Measurements from ENCODE around the gene CHRDL2.

The CHRDL2 gene

DNA sequence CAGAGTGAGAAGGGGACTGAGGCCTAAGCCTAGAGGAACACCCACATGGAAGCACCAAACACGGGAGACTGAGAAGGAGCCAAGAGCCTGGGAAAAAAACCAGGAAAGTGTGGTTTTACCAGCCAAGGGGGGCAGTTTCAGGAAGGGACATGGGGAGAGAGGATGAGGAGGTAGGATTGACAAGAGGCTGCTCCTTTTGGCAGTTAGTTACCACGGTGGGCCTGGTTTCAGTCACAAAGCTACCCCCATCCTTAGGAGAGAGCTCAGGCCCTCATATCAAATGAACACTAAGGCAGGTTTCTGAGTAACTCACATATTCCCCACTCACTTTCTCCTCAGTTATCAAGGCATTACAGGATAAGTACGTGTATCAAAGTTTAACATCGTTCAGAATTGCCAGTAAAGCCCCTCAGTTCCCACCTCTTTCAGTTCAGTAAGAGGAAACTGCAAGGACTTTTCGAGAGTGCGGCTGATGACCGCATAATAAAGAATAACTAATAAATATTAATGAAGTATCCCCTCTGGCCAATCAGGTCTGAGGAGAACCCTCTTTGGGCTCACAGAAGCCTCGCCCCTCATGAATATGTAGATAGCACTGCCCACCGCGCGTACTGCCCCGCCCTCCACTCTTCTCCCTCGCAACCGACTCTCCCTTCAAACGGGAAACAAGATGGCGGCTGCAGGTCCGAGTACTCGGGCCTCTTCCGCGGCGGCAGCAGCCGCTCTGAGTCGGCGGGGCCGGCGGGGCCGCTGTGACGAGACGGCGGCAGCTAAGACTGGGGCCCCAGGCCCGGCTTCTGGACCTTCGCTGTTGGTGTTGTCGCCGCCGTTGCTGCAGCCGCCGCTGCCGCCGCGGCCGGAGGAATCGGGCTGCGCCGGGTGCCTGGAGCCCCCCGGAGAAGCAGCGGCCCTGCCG lies 17.2 kb upstream of the CHRDL2 start, which contains the start of gene RNF169:
Gene RNF169 (plus strand): TSS at position 639 of the 916 bp plus-strand sequence. CDS start 32 bp downstream, at position 671.
- DNase-seq (ENCODE audit: low read depth in 2 of 2) = peak; percentile 79 to 82

DNA sequence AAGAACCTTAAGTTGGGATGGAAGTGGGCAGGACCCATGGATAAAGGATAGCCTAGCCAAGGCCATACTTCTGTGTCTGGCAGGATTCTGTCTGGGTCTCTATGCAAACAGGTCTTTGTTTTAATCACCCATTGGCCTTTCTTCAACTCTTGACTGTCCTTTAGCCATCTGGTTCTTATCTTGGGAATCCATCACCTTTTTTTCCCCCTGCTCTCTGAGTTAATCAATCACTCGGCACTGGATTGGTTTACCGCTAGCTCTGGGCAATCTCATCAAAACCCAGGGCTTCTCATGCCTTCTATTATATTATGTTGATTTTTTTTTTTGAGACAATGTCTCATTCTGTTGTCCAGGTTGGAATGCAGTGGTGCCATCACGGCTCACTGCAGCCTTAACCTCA lies 15.6 kb upstream of the CHRDL2 start:
- DNase-seq (ENCODE audit: low read depth in 2 of 2) = no peak

GRCh38 chr11:74744277-74744676 lies 13.1 kb upstream of the CHRDL2 start:
- DNase-seq (ENCODE audit: low read depth in 2 of 2) = no peak

- DNase-seq (ENCODE audit: low read depth in 2 of 2) = no peak
These were observed 12.4 kb upstream of the CHRDL2 start for GRCh38 chr11:74743640-74744039.

GRCh38 chr11:74742070-74742469 lies 10.8 kb upstream of the CHRDL2 start:
- DNase-seq (ENCODE audit: low read depth in 2 of 2) = no peak

GRCh38 chr11:74739546-74740270 lies 8.5 kb upstream of the CHRDL2 start:
- DNase-seq (ENCODE audit: low read depth in 2 of 2) = no peak

- DNase-seq (ENCODE audit: low read depth in 2 of 2) = no peak
These were observed 4.8 kb upstream of the CHRDL2 start for GRCh38 chr11:74736031-74736430.

DNA sequence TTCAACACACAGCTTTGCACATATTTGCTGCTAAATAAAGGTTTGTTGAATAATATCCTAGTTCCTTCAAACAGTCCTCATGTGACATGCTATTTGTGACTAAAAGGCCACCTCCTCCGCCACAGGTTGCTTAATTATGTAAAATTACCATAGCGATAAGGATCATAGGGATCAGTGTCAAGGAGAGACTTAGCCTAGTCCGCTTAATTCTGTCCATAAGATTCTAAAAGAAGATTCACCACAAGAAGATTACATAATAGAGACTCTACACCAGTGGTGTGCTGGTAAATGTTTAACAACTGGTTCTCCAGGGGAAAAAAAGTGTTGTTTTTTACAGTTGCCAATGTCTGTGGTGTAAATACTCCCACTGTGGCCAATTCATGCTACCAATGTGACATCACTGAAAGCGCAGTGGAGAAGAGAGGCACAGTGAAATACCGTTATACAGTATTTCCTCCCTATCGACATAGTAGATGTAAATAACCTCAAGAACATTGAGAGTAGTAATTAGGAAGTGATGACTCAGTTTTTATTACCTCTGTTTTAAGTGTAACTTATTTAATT lies 4.2 kb upstream of the CHRDL2 start:
- DNase-seq (ENCODE audit: low read depth in 2 of 2) = no peak

DNA sequence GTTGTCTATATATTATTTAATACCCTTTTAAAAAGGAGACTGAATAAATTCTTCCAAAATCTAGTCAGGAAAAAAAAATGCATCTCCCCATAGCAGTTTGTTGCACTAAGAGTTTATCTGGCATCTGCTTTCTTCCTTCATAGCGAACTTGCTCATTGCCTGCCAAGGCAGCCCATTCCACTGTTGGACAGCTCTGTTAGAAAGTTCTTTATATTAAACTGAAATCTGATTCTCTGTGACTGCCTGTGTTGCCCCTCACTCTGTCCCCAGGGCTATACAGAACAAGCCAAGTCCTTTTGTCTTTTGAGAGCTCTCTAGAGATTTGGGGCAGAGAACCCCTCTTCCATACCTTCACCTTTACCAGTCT lies 3.3 kb upstream of the CHRDL2 start:
- no peak for DNase-seq (ENCODE audit: low read depth in 2 of 2)

DNA sequence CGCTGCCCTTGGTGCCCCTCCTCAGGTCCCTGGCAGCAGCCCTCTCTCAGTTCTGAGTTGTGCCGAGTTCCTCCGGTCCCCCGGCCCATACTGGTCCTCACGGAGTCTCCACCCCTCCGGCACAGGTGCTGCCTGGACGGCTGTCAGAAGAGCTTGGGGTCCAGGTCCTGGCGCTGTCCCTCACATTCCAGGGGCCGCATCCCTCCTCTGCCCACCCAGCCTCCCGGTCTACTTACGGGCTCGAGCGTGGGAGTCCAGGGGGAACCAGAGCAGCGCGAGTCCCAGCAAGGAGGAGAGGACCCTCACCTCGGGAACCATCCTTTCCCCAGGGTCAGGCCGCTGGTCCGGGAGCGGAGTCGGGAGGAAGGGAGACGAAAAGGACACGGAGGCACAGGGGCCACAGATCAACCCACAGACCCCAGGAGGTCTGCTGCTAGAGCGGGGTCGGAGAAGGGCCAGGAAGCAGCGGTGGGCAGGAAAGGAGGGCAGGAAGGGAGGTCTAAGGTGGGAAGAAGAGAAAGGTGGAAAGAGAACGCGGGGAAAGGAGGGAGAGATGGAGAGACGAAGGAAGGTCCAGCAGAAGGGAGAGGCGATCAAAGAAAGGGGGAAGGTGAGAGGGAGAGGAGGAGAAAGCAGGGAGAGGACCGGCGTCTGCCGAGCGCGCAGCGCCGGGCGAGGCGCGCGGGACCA lies 510 bp downstream of the CHRDL2 start:
- no peak for DNase-seq (ENCODE audit: low read depth in 2 of 2)

GRCh38 chr11:74729397-74729796 lies 1.8 kb downstream of the CHRDL2 start:
- DNase-seq (ENCODE audit: low read depth in 2 of 2) = no peak

DNA sequence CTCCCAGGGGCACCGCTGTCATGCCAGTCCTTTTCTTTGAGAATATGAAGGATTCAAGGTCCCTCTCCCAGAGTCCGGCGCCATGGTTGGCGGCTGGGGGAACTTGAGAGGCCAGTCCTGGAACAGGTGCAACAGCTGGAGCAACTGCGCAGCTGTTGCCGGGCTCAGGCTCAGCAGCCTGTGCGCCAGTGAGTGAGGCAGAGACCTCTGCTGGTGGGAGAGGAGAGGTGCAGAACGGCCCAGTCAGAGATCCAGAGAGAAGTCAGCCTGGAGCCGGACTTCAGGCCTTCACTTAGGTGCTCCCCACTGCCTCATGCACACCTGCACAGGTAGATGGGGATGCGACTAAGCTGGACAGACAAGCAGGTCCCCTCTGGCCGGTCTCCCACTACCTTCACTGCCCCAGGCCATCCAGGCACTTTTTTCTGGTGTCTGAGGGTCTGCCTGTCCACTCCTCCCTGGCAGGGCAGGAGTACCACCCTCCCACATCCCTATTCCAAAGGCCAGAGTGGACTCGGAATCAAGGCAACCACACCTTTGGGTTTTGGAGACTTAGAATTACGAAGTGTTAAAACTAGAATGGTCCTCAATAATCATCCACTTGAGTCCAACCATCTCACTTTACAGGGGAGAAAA lies 4.6 kb downstream of the CHRDL2 start:
- peak; percentile 21 to 29 for DNase-seq (ENCODE audit: low read depth in 2 of 2)

DNA sequence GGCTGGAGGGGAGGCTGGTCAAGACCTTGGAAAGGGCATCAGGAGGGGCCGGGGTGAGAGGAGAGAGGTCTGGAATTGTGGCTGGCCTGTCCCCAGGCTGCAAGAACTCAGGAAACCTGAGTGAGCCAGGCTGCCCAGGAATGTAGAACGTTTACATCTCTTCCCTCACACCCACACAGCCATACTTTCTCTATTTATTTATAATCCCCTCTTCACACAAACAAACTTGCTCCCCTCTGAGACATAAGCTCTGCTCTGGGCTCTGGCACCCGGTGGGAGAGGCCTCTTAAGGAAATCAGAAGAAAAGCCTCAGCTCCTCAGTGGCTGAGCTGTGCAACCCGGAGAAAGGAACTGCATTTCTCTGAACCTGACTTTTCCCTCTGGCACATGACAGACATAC lies 5.5 kb downstream of the CHRDL2 start:
- no peak for DNase-seq (ENCODE audit: low read depth in 2 of 2)

DNA sequence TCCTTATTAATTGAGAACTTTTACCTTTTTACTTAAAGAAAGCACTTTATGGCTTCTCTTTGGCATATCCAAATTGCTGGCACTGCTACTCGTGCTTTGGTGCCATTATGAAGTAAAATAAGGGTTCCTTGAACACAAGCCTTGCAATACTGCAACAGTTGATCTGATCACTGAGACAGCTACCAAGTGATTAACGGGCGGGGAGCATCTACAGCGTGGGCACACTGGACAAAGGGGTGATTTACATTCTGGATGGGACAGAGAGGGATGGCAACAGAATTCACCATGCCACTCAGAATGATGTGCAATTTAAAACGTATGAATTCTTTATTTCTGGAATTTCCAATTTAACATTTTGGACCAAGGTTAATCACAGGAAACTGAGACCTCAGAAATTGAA lies 7.7 kb downstream of the CHRDL2 start:
- no peak for DNase-seq (ENCODE audit: low read depth in 2 of 2)

GRCh38 chr11:74721479-74721835 lies 9.8 kb downstream of the CHRDL2 start:
- no peak for DNase-seq (ENCODE audit: low read depth in 2 of 2)

DNA sequence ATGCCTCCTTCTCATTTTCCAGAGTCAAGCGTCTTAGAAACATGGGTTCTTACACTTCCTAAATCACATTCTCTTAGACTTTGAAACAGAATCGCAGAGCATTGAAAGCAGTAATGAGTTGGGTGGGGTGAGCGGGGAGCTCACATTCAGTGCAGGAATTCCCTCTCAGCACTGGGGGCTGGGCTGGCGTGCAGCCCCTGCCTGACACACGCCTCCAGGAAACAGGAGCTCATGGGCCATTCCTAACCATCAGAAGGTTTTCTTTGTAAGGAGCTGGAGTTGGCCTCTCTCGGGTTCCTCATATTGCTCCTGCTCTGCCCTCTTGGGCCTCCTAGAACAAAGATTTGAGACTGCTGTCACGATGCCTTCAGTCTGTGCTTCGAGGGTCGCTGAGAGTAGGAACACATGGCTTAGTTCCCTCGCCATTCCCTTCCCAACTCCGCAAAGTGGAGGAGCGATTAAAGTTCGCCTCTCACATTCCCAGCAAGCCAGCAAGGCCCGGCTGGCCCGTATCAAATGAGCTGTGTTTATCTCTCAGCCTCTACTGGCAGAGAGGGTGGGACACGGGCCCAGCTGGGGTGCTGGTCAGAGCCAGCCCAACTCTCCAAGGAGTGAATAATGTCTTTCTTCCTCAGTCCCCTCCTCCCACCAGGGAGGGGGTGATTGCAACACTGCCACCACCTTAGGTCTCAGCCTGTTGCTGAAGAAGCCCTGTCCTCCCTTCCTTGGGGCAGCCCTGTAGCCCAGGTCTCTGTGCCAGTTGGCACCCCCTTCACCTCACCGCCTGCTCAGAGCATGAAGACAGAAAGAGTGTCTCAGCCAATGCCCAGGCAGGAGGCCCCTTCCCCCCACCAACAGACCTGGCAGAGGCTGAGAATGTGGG lies 10.4 kb downstream of the CHRDL2 start:
- DNase-seq (ENCODE audit: low read depth in 2 of 2) = no peak

DNA sequence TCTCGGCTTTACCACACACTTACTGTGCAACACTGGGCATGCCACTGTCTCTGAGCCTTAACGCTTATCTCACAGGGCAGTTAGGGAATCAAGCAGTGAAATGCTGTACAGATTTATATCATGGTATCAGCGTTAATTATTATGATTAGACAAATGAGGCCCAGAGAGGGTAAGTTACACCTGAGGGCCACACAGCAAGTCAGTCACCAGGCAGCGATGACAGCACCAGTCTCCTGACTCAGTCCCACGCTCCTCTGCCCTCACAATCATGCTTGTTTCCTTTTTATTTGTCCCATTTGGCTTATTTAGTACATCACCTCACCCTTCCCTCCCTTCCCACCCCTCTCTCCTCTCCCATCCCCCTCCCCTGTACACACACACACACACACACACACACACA lies 12.2 kb downstream of the CHRDL2 start:
- DNase-seq (ENCODE audit: low read depth in 2 of 2) = no peak

- DNase-seq (ENCODE audit: low read depth in 2 of 2) = no peak
These were observed 13.8 kb downstream of the CHRDL2 start for GRCh38 chr11:74717221-74717969.

GRCh38 chr11:74714904-74715303 lies 16.3 kb downstream of the CHRDL2 start:
- no peak for DNase-seq (ENCODE audit: low read depth in 2 of 2)

DNA sequence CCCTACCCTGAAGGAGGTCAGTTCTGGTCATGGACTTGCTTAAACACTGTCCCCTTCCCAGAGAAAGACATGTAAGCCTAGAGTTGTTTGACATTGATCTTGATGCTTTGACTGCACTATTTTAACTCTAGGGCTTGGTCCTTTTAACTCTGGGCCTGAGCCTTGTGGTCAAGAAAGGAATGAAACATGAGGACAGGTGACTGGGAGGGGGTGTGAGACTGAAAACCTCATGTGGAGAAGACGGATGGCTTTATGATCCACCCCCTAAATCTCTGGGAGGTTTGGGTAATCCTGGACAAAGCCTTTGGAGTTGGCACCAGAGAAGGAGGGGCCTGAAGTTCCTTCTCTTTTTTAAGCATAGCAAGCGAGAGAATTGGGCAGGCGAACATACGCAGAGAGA lies 17.5 kb downstream of the CHRDL2 start:
- DNase-seq (ENCODE audit: low read depth in 2 of 2) = no peak

Data from activated CD8-positive, alpha-beta memory T cell treated with anti-CD3 and anti-CD28 coated beads for 4 hours (primary cell).